HG03521 (cell line): ENCODE data around the gene DCAF6.
"Not testable (repeated sequence)": the region's sequence is repeated elsewhere in the genome, so short reads cannot be mapped to it uniquely, and the experiment has no call there.

ENCODE experiments used
- ATAC-seq: cut with Tn5 transposase; IDR thresholded peaks from one replicate; pipeline ENCODE4 v1.9.1; 2021; ENCODE audit warnings: mild to moderate bottlenecking, moderate library complexity; ENCODE audit not compliant: unreplicated experiment

Gene DCAF6

DNA sequence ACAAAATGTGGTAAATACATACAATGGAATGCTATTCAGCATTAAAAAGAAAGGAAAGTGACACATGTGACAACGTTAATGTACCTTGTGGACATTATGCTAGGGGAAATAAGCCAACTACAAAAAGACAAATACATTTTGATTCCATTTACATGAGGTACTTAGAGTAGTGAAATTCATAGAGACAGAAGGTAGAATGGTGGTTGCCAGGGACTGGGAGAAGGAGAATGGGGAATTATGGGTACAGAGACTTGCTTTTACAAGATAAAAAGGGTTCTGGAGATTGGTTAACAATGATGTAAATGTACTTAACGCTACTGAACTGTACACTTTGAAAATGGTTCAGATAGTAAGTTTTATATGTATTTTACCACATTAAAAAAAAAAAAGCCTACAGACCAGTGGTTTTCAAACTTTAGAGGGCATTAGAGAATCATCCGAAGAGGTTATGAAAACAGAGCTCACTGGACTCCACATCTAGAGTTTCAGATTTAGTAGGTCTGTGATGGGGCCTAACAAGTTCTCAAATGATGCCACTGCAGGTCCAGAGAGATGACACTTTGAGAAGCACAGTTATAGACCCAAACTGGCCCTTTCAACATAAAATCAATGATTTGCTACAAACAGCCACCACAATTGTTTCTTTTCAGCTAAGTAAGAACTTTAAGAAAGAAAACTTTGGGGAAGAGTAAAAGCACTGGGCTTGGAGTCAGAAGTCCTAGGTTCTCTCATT is 13.0 kb upstream of the DCAF6 start:
- ATAC-seq = no peak

GRCh38 chr1:167924102-167924501 is 12.4 kb upstream of the DCAF6 start:
- ATAC-seq = no peak

GRCh38 chr1:167924543-167925231 is 11.8 kb upstream of the DCAF6 start:
- ATAC-seq = no peak

DNA sequence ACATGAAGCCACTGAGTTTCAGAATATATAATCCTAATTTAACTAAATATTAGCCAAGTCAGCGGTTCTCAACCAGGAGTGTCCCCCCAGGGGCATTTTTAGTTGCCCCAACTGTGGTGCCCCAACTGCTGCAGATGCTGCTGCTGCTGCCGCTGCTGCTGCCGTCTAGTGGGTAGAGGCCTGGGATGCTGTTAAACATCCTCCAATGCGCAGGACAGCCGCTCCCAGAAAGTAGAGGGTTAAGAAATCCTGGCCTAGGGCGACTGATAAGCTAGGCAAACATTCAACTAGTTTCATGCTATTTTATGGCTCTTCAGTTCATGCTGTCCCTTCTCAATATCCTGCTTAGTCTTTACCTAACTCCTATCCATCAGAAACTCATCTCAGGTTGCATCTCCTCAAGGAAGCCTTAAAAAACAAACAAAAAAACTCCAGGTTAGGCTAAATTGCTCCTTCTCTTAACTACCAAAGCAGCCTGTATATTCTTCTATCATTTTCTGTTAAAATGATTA is 9.9 kb upstream of the DCAF6 start:
- no peak for ATAC-seq

DNA sequence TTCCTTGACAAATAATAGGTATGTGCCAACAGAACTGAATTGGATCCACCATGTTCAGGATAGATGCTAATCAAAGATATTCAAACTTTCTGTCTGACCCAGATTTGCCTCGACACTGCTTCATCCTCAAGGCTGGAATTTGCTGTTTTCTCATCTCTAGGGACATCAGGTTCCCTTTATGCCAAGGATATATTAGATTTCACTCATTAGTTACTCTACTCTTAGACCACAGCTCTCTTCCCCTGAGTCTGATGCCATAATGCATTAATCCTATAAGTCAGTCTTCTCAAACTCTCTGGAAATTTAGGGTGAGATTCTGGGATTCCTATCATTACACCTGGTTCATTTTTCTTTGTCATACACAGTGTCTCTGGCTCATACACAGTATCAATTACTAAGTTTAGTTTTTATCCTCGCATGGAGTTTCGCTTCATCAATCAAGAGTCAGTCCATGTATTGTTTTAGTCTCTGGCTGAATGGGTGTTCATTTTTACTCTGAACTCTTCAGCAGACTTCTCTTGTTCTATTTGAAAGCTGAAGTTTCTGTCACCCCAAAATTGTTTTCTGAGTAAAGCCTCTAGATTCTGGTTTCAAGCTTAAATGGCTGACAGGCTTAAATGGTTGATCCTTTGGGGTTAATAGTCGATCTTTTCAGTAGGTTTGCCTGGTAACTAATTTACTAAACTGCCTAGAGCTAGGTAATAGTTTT is 9.3 kb upstream of the DCAF6 start:
- ATAC-seq = no peak

DNA sequence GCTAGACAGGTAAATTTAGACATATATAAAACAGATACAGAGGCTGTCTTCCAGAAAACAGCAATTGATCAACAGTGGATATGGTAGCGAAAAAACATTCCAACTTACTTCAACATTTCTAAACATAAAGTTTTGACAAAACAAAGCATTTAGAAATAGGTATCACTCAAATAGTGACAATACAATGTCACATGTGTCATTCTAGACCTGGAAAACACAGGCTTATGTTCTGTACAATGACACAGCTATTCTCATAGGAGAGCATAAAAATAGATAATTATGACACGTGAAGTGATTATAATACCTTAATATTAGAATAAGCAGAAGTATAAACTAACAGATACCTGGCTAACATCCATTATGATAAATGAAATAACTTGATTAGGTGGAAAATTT is 8.0 kb upstream of the DCAF6 start:
- ATAC-seq = no peak

- not testable (repeated sequence) for ATAC-seq
Measured at GRCh38 chr1:167928919-167929318, 7.6 kb upstream of the DCAF6 start.

- no peak for ATAC-seq
Measured at GRCh38 chr1:167929725-167930124, 6.8 kb upstream of the DCAF6 start.

DNA sequence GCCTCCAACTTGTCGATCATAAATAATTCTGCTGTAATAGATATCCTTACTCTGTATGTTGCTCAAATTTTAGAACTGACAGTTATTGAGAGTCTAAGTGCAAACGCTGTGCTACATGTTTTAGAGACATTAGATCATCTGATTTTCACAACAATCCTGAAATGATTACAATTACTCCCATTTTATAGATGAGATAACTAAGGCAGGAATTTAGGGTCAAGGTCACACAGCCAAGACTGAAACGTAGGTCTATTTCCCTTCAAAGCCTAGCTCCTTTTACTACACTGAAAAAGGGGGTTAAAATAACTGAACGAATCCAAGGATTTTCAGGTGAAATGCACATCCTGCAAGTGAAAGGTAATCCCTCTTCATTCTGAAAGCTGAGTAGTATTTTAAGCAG is 2.7 kb upstream of the DCAF6 start:
- ATAC-seq = no peak

DNA sequence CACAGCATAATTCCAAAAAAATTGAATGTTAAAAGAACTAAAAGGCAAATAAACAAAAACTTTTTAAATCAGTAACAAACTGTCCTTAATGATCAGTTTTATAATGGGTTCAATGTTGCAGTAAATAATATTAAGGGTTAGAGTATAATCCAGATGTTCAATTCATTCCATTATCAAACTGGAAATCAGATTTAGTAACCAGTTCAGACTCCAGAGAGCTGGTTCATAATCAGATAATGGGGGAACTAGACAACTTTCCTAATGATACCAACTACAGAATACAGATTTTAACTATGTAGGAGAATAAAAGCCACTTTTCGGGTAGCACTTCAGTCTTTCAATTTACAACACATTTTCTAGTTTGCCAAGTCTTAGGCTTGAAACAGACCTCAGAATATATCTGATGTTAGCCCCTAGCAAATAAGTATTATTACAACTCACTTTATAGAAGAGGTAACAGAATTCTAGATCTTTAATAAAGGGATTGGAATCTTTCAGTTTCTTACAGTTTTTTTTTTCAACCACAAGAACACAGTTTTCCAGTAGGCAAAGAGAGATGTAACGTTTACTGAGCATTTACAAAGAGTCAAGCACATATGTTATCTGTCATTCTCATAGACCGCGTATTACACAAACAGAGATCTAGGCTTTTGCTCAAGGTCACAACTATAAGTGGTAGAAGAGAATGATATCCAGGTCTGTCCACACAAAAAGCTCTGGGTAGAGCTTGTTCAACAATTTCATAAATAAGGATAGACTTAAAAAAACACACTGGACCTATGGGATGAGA is 1.9 kb upstream of the DCAF6 start:
- ATAC-seq = no peak

DNA sequence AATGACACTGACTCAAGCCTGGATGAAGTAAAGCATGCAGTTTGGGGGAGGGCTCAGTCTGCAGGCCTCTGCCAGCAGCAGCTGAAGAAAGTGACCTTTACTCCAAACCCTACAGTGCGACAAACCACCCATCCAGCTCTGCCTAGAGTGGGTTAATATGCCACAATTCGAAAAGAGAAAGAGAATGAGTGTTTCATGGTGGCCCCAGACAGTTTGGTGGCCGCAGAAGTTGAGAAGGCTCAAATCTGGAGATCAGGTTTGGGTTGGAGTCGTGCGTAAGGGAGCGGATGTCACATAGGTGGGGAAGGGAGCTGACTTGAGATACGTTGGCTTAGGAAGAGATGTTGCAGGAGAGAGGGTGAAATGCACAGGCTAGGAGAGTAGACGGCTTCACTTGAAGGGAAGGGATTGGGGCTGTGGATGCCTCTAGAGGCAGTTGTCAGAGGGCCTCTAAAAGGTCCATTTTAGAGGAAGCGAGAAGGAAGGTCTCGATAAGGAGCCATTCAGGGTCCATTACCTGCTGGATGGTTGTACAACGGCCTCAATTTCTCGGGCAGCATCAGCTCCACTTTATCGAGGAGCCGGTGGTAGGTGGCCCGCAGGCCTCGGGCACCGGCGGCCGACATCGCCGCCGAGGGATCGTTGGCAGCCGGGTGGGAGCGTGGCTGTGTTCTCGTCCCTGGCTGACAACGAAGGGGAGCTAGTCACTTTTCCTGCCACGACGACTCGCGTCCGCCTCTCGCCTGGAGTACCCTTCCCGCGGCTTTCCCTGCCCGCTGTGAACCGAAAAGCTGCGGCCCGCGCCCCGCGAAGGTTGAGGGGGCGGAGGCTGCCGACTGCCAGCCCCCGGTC is 1.0 kb upstream of the DCAF6 start:
- ATAC-seq = peak; percentile 9

- peak; percentile 21 for ATAC-seq
Measured at GRCh38 chr1:167936930-167937708, 636 bp downstream of the DCAF6 start, which contains the start of gene MPC2. TSS of gene MPC2 (minus strand) at chr1:167937072. CDS start at chr1:167935841, 1,231 bp downstream.

DNA sequence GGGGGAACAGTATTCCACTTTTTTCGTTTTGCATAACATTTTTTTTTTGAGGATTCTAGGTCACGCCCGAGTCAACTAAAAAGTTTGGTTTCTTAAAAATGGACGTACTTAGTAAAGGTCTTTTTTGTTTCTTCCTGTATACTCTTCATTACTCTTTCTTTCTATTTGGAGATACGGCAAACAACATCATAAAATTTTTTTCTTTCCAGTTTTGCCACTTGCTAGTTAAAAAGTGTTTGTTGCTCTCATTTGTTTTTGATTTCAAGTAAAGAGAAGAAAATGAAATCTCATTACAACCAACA is 1.2 kb downstream of the DCAF6 start:
- no peak for ATAC-seq

GRCh38 chr1:167938080-167938636 is 1.7 kb downstream of the DCAF6 start:
- no peak for ATAC-seq

DNA sequence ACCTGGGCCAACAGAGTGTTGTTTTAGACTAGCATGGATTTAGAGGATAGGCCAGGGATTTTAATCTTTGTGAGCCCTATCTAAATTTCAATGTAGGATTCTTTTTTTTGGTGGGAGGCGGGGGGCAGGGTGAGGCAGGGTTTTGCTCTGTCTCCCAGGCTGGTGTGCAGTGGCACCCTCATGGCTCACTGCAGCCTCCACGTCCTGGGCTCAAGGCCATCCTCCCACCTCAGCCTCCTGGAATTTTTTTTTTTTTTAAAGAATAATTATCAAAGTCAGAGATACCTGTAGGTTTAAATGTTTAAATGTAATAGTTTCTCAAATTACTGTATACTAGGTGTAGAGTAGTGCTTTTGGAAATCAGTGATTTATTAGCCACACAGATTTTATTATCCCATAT is 3.8 kb downstream of the DCAF6 start:
- ATAC-seq = no peak

- ATAC-seq = no peak
Measured at GRCh38 chr1:167943541-167943940, 7.1 kb downstream of the DCAF6 start.

DNA sequence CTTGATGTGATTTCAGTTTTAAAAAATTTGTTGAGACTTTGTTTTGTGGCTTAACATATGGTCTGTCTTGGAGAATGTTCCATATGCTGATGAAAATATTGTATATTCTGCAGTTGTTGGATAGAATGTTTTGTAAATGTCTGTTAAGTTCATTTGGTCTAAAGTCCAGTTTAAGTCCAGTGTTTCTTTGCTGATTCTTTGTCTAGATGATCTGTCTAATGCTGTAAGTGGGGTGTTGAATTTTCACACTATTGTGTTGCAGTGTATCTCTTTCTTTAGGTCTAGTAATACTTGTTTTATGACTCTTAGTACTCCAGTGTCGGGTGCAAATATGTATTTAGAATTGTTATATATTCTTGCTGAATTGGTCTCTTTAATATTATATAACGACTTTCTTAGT is 11.2 kb downstream of the DCAF6 start:
- no peak for ATAC-seq

DNA sequence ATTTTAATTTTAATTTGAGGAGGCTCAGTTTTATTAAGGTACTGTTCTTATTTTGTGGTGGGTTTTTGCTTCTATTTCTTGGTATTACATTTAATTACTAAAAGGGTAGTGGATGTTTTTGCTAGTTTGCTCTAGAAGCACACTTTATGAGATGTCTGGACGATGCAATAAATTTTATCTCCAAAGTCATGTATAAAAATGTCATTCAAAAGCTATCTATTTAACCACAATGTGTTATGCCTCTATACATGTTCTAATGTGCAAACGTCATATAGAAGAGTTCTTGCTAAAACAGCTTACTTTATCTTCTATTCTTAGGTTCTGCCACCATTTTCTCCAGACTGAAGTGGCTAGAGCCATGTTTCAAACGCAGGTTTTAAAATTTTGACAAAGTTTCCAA is 13.3 kb downstream of the DCAF6 start:
- no peak for ATAC-seq

- ATAC-seq = no peak
Measured at GRCh38 chr1:167950569-167950968, 14.1 kb downstream of the DCAF6 start.
